Heart right ventricle (tissue), 16 donors: ENCODE measurements around the gene DLGAP1. TPM values are rescaled to one million over a fixed set of nuclear protein-coding genes. Genes with fewer than 3 reads are reported as not detected.

Experiments
- ATAC-seq, 8 donors: fragments of 200-7000 bp; cut with Tn5 transposase; one replicate each; pipeline ENCODE4 v1.9.1; 2020; ENCODE audit warnings: mild to moderate bottlenecking in 8 of 8, moderate library complexity in 8 of 8, moderate number of reproducible peaks in 1 of 8
- DNase-seq, 2 donors: peaks; one replicate each; pipeline ENCODE4 v3.0.0-alpha.2; 2020
- H3K27ac ChIP-seq, 10 donors: fragments of 200-600 bp; sonication (generic) in 2 of 10; one replicate each; pipeline versions ENCODE4 v1.5.0 to v1.8.0; 2020 to 2022; ENCODE audit warnings: mild to moderate bottlenecking in 3 of 10
- H3K27me3 ChIP-seq, 7 donors: fragments of 200-600 bp; one replicate each; pipeline ENCODE4 v1.8.0; 2021 to 2022; ENCODE audit warnings: mild to moderate bottlenecking in 2 of 7
- H3K36me3 ChIP-seq, 9 donors: fragments of 200-600 bp; sonication (generic) in 1 of 9; one replicate each; pipeline versions ENCODE4 v1.5.0 to v1.8.0; 2020 to 2022; ENCODE audit warnings: mild to moderate bottlenecking in 2 of 9
- H3K4me1 ChIP-seq, 9 donors: fragments of 200-600 bp; sonication (generic) in 1 of 9; one replicate each; pipeline versions ENCODE4 v1.5.0 to v1.8.0; 2020 to 2022; ENCODE audit warnings: mild to moderate bottlenecking in 4 of 9
- H3K4me3 ChIP-seq, 10 donors: fragments of 200-600 bp; sonication (generic) in 2 of 10; one replicate each; pipeline versions ENCODE4 v1.5.0 to v1.8.0; 2020 to 2022; ENCODE audit warnings: mild to moderate bottlenecking in 7 of 10, moderate library complexity in 2 of 10
- H3K9me3 ChIP-seq, 11 donors: fragments of 200-600 bp in 10 of 11; sonication (generic) in 2 of 11; one replicate each; pipeline versions ENCODE4 v1.5.0 to v1.8.0; 2013 to 2022; ENCODE audit warnings: mild to moderate bottlenecking in 2 of 11, control low read depth in 1 of 11, moderate library complexity in 1 of 11
- CTCF ChIP-seq, 9 donors: fragments of 200-600 bp; sonication (generic) in 2 of 9; IDR thresholded peaks; one replicate each; pipeline versions ENCODE4 v1.5.0 to v1.8.0; 2021 to 2022; ENCODE audit warnings: antibody characterized with exemption in 9 of 9, mild to moderate bottlenecking in 5 of 9, moderate library complexity in 1 of 9
- WGBS, 2 donors: extraction: QIAGEN DNeasy Blood & Tissue Kit; methylation state at CpG; one replicate each; pipeline ENCODE4 v1.1.7; 2013; ENCODE audit warnings: inconsistent platforms in 1 of 2; 5-methylcytosine and 5-hydroxymethylcytosine counted together
- intact Hi-C, 10 donors: fragments of 100-400 bp; cut with DNase I; formaldehyde crosslinking; loops; one replicate each; pipeline versions ENCODE4 v1.11.1 to v1.14.2; 2022
- polyA plus RNA-seq, 2 donors: library from polyadenylated mRNA; stranded (reverse); fragments of 200-250 nt; gene quantifications; one replicate each; pipeline ENCODE4 v1.2.3, GENCODE V29; 2013
- total RNA-seq, 10 donors: library from RNA; stranded (reverse); fragmentation: NEBNext Ultra II Directional in 3 of 10; extraction: Animal tissue kit (Norgen Biotek cat#: 25700) in 3 of 10; gene quantifications; one replicate each; pipeline versions ENCODE4 v1.2.1 to v1.2.4, GENCODE V29; 2021 to 2023
- donor health status: Arrhythmogenic right ventricular cardiomyopathy.
- donor health status: ischemic (EF 13 %, LVEDD 7.1; RV severe dilation, severe dysfunction).
- donor health status: healthy with polysubstance abuse.
- donor health status: DM: no; HTN: yes; CAD: no.
- donor health status: DM: no; HTN: no; CAD: no.
- donor health status: ischemic (EF 25% LVEDD 6.9; RV normal size, moderate dysfunction).
- donor health status: ischemic (EF 25% LVEDD 5.7; RV mildly dilated, moderate dysfunction).
- donor health status: healthy.
- donor health status: DM: yes; HTN: yes; CAD: no.
- donor health status: Ischemic cardiomyopathy.
- donor health status: ischemic (EF 35%, LVEDD 5.7; RV mildly dilated, moderate dysfunction).
- donor health status: nonischemic (EF 11% LVEDD 7.7; RV severe dilation, severe dysfunction).
- donor health status: DM: yes; HTN: yes; CAD: no.
- donor health status: PGD.
- donor health status: ischemic (EF 29% LVEDD 5.4; RV normal size, mild dysfunction).
- donor health status: nonischemic (EF 23%, LVEDD 6.1; RV moderate dilation, normal function).

The DLGAP1 gene
- total and polyA plus RNA-seq, 12 donors = 0.07 to 7.2 (median 1.0) TPM; not detected in 2

GRCh38 chr18:4230450-4231168 is 224.5 kb downstream of the DLGAP1 start:
- Histone ChIP-seq H3K4me1 (no peaks in the 10 kb centered on the region), H3K36me3 (no peaks in the 10 kb centered on the region)
- TF ChIP-seq CTCF (IDR thresholded peaks at IDR 0.05) = no peak

GRCh38 chr18:4224031-4224704 is 230.9 kb downstream of the DLGAP1 start:
- no peak for TF ChIP-seq CTCF (IDR thresholded peaks at IDR 0.05)
- no peaks in the 10 kb centered on the region for H3K27me3 ChIP-seq
- intact Hi-C loops = no loop called here
- ATAC-seq (no peak), DNase-seq (no peak)
- no peak overlapping the region for H3K27ac ChIP-seq
- no peaks in the 10 kb centered on the region for H3K36me3 ChIP-seq
- no peaks in the 10 kb centered on the region for H3K4me1 ChIP-seq
- 71 to 82% methylated on average over 4 of the region's 4 CpGs for WGBS, 2 donors
- H3K4me3 ChIP-seq = no peak overlapping the region
- H3K9me3 ChIP-seq = peaks cover 0 to 16% (median 0%) of the 10 kb centered on the region in 11 donors

More at GRCh38 chr18:4230450-4231168, 224.5 kb downstream of the DLGAP1 start:
- Histone ChIP-seq H3K27me3 (no peaks in the 10 kb centered on the region), H3K27ac (no peak overlapping the region), H3K4me3 (no peak overlapping the region), H3K9me3 (peaks cover 0 to 21% (median 2%) of the 10 kb centered on the region in 11 donors)
- no peak for ATAC-seq
- DNase-seq = no peak
- WGBS, 2 donors = 70 to 80% methylated on average over 3 of the region's 3 CpGs
- intact Hi-C loops = no loop called here

GRCh38 chr18:4211111-4211837 is 243.8 kb downstream of the DLGAP1 start:
- intact Hi-C loops = no loop called here
- peaks cover 0 to 4% (median 0%) of the 10 kb centered on the region in 11 donors for H3K9me3 ChIP-seq
- WGBS, 2 donors = 66 to 78% methylated on average over 5 of the region's 5 CpGs
- DNase-seq = no peak
- no peak for ATAC-seq
- H3K27ac ChIP-seq = no peak overlapping the region
- H3K4me3 ChIP-seq = no peak overlapping the region
- no peaks in the 10 kb centered on the region for H3K27me3 ChIP-seq
- no peaks in the 10 kb centered on the region for H3K4me1 ChIP-seq
- no peak for TF ChIP-seq CTCF (IDR thresholded peaks at IDR 0.05)
- no peaks in the 10 kb centered on the region for H3K36me3 ChIP-seq

GRCh38 chr18:4208366-4208765 is 246.7 kb downstream of the DLGAP1 start:
- no peak for TF ChIP-seq CTCF (IDR thresholded peaks at IDR 0.05)
- DNase-seq = no peak
- ATAC-seq = no peak
- no peaks in the 10 kb centered on the region for H3K4me1 ChIP-seq
- no peaks in the 10 kb centered on the region for H3K27me3 ChIP-seq
- peaks cover 0 to 4% (median 0%) of the 10 kb centered on the region in 11 donors for H3K9me3 ChIP-seq
- 80 to 83% methylated on average over 1 of the region's 1 CpG for WGBS, 2 donors
- no peak overlapping the region for H3K27ac ChIP-seq
- H3K36me3 ChIP-seq = no peaks in the 10 kb centered on the region
- intact Hi-C loops = no loop called here
- no peak overlapping the region for H3K4me3 ChIP-seq
